ENCODE data around the gene MYG1.

MYG1 gene

GRCh38 chr12:53328043-53328435 lies 28.5 kb downstream of the MYG1 start:
- TF ChIP-seq GATA3 (IDR thresholded peaks at IDR 0.05; ENCODE audit: low read depth, low read length) (no peak), GATA2 (IDR thresholded peaks at IDR 0.05; ENCODE audit: low read depth, low read length) (no peak)

- TF ChIP-seq GATA3 (IDR thresholded peaks at IDR 0.05; ENCODE audit: low read depth, low read length) (no peak), GATA2 (IDR thresholded peaks at IDR 0.05; ENCODE audit: low read depth, low read length) (no peak)
These were observed 31.2 kb downstream of the MYG1 start for GRCh38 chr12:53330671-53331070.

- TF ChIP-seq GATA2 (IDR thresholded peaks at IDR 0.05; ENCODE audit: low read depth, low read length): no peak
- no peak for TF ChIP-seq GATA3 (IDR thresholded peaks at IDR 0.05; ENCODE audit: low read depth, low read length)
These were observed 33.2 kb downstream of the MYG1 start for GRCh38 chr12:53332744-53333143.

GRCh38 chr12:53333289-53333688 lies 33.8 kb downstream of the MYG1 start:
- TF ChIP-seq GATA2 (IDR thresholded peaks at IDR 0.05; ENCODE audit: low read depth, low read length): no peak
- no peak for TF ChIP-seq GATA3 (IDR thresholded peaks at IDR 0.05; ENCODE audit: low read depth, low read length)

GRCh38 chr12:53333845-53334244 lies 34.4 kb downstream of the MYG1 start:
- no peak for TF ChIP-seq GATA3 (IDR thresholded peaks at IDR 0.05; ENCODE audit: low read depth, low read length)

- no peak for TF ChIP-seq GATA2 (IDR thresholded peaks at IDR 0.05; ENCODE audit: low read depth, low read length)
- TF ChIP-seq GATA3 (IDR thresholded peaks at IDR 0.05; ENCODE audit: low read depth, low read length): no peak
These were observed 35.3 kb downstream of the MYG1 start for GRCh38 chr12:53334822-53335221.

GRCh38 chr12:53336181-53336681 lies 36.7 kb downstream of the MYG1 start, which contains the start of gene SP7:
TSS of gene SP7 (minus strand) at chr12:53336354. CDS start at chr12:53335646, 708 bp downstream.
- TF ChIP-seq GATA2 (IDR thresholded peaks at IDR 0.05; ENCODE audit: low read depth, low read length) (no peak), GATA3 (IDR thresholded peaks at IDR 0.05; ENCODE audit: low read depth, low read length) (no peak)

GRCh38 chr12:53338017-53338416 lies 38.5 kb downstream of the MYG1 start:
- TF ChIP-seq GATA3 (IDR thresholded peaks at IDR 0.05; ENCODE audit: low read depth, low read length) (no peak), GATA2 (IDR thresholded peaks at IDR 0.05; ENCODE audit: low read depth, low read length) (no peak)

GRCh38 chr12:53338916-53339315 lies 39.4 kb downstream of the MYG1 start:
- TF ChIP-seq GATA3 (IDR thresholded peaks at IDR 0.05; ENCODE audit: low read depth, low read length) (no peak), GATA2 (IDR thresholded peaks at IDR 0.05; ENCODE audit: low read depth, low read length) (no peak)

GRCh38 chr12:53340398-53340797 lies 40.9 kb downstream of the MYG1 start:
- TF ChIP-seq GATA2 (IDR thresholded peaks at IDR 0.05; ENCODE audit: low read depth, low read length) (no peak), GATA3 (IDR thresholded peaks at IDR 0.05; ENCODE audit: low read depth, low read length) (no peak)

- TF ChIP-seq GATA2 (IDR thresholded peaks at IDR 0.05; ENCODE audit: low read depth, low read length): no peak
- no peak for TF ChIP-seq GATA3 (IDR thresholded peaks at IDR 0.05; ENCODE audit: low read depth, low read length)
These were observed 44.0 kb downstream of the MYG1 start for GRCh38 chr12:53343449-53343848.

GRCh38 chr12:53343969-53344368 lies 44.5 kb downstream of the MYG1 start:
- TF ChIP-seq GATA3 (IDR thresholded peaks at IDR 0.05; ENCODE audit: low read depth, low read length): no peak
- no peak for TF ChIP-seq GATA2 (IDR thresholded peaks at IDR 0.05; ENCODE audit: low read depth, low read length)

- TF ChIP-seq GATA3 (IDR thresholded peaks at IDR 0.05; ENCODE audit: low read depth, low read length): no peak
- no peak for TF ChIP-seq GATA2 (IDR thresholded peaks at IDR 0.05; ENCODE audit: low read depth, low read length)
These were observed 45.0 kb downstream of the MYG1 start for GRCh38 chr12:53344487-53344823.

- TF ChIP-seq GATA3 (IDR thresholded peaks at IDR 0.05; ENCODE audit: low read depth, low read length): no peak
- TF ChIP-seq GATA2 (IDR thresholded peaks at IDR 0.05; ENCODE audit: low read depth, low read length): no peak
These were observed 45.5 kb downstream of the MYG1 start for GRCh38 chr12:53344824-53345485.

- TF ChIP-seq GATA3 (IDR thresholded peaks at IDR 0.05; ENCODE audit: low read depth, low read length) (no peak), GATA2 (IDR thresholded peaks at IDR 0.05; ENCODE audit: low read depth, low read length) (no peak)
These were observed 46.1 kb downstream of the MYG1 start for GRCh38 chr12:53345486-53346188.
